Nephron (organoid): Measurements from ENCODE around the gene ATP13A1.

Experiments used
- H3K27ac Mint-ChIP-seq, 3 experiments: 2 replicates each; pipeline ENCODE4 v1.8.0; 2020; ENCODE audit warnings: mixed read lengths in 3 of 3, mild to moderate bottlenecking in 2 of 3, moderate library complexity in 1 of 3
- H3K27me3 Mint-ChIP-seq: 2 replicates; pipeline ENCODE4 v1.8.0; 2021; ENCODE audit warnings: low read depth, mild to moderate bottlenecking, moderate library complexity, mixed read lengths
- H3K36me3 Mint-ChIP-seq: 2 replicates; pipeline ENCODE4 v1.8.0; 2020; ENCODE audit warnings: low read depth, mixed read lengths
- H3K4me1 Mint-ChIP-seq: 2 replicates; pipeline ENCODE4 v1.8.0; 2020; ENCODE audit warnings: mixed read lengths
- H3K4me3 Mint-ChIP-seq, 3 experiments: 2 replicates each; pipeline ENCODE4 v1.8.0; 2020; ENCODE audit warnings: mild to moderate bottlenecking in 3 of 3, mixed read lengths in 3 of 3, moderate library complexity in 2 of 3
- H3K9me3 Mint-ChIP-seq: 2 replicates; pipeline ENCODE4 v1.8.0; 2020; ENCODE audit warnings: mixed read lengths
- CTCF ChIP-seq, 3 experiments: fragments of 200-600 bp; sonication (generic); IDR thresholded peaks; one replicate each; pipeline ENCODE4 v1.5.0; 2021; ENCODE audit warnings: antibody characterized with exemption in 3 of 3; ENCODE audit not compliant: unreplicated experiment in 3 of 3

ATP13A1 gene

DNA sequence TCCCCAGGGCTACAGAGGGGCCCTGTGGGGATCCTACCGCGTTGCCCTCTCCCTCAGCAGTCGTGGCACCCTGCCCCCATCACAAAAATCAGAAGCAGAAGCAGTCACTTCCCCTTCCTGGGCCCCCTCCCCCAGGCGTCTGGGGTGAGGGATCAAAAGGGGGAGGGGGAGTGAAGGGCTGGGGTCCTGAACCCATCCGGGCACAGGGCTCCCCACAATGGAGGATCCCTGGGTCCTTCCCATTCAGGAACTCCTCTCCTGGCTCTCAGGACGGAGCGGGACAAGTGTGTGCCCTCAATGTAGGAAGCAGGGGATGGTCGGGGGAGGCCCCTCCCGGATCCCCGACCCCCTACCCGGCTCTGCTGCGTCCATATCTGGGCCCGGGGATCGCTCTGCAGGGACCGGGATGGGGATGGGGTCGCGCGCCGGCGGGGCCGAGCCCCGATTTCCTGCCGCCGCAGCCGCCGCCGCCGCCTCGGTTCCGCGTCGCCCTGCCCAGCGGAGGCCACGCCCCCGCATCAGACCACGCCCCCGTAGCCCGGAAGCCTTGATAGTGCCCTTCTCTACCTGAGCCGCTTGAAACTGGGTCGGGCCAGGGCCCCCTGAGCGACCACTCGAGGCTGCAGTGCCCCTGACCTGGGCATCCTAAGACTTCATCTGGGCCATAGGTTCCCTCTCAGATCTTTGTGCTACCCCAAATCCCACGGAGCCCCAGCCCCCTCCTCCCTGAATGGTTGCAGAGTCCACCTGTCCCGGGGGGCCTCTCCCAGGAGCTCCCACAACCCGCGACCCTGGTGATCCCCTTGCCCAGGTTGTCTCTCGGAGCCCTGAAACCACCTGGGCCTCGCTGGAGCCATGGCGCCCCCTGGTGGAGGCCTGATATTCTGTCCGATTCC is 20.1 kb downstream of the ATP13A1 start, which contains the start of gene GMIP:
GMIP (minus strand) TSS at position 500 of the 896 bp plus-strand sequence; CDS start at position 372, 128 bp downstream.
- no peaks in the 10 kb centered on the region for H3K9me3 Mint-ChIP-seq
- peak; percentile 87 to 96 (median 92) for TF ChIP-seq CTCF (IDR thresholded peaks at IDR 0.05; ENCODE audit: unreplicated experiment in 3 of 3)
- peak within 1 kb of the TSS; percentile 93 to 98 (median 95) for H3K4me3 Mint-ChIP-seq
- H3K27me3 Mint-ChIP-seq = peaks cover 7% of the 10 kb centered on the region
- H3K27ac Mint-ChIP-seq = peak within 1 kb of the TSS in 2 of 3 experiments; percentile 57 to 87
- peaks cover 21% of the 10 kb centered on the region for H3K36me3 Mint-ChIP-seq
- H3K4me1 Mint-ChIP-seq = peaks cover 9% of the 10 kb centered on the region

GRCh38 chr19:19642506-19643157 is 20.8 kb downstream of the ATP13A1 start:
- Mint-ChIP-seq H3K9me3 (no peaks in the 10 kb centered on the region), H3K4me3 (peak overlapping the region; percentile 93 to 98 (median 95)), H3K36me3 (peaks cover 17% of the 10 kb centered on the region), H3K27me3 (peaks cover 7% of the 10 kb centered on the region), H3K4me1 (peaks cover 9% of the 10 kb centered on the region), H3K27ac (peak overlapping the region in 2 of 3 experiments; percentile 57 to 87)
- TF ChIP-seq CTCF (IDR thresholded peaks at IDR 0.05; ENCODE audit: unreplicated experiment in 3 of 3) = no peak

DNA sequence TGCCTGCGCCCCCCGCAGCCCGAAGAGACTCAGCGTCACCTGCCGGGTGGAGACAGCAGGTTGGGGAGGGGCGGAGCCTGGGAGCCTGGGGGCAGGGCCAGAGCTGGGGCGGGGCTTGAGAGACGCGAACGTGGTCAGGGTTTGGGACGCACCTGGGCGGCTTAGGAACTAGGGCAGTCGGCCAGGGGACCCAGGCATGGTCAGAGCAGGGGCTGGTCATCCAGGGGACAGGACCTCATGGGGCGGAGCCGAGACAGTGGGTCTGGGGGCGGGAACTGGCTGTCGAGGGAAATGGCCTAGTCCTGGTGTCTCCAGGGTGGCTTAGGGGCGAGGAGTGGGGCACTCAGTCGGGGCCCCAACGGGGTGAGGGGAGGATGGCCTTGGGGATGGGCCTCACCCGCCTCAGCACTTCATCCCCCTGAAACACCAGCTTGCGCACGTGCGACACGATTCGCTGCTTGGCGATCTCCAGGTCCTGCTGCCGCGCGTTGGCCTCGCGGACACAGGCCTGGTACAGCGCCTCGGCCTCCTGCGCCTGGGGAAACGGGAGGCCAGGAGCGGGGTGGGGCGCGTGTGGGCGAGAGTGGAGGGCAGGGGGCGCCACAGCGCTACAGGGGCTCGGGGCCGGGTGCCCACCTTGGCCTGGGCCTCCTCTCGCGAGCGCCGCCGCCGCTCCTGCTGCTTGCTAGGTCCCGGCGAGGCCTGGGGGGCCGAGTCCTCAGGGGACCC is 25.8 kb downstream of the ATP13A1 start:
- peaks cover 37% of the 10 kb centered on the region for H3K36me3 Mint-ChIP-seq
- H3K27ac Mint-ChIP-seq = no peak overlapping the region
- H3K4me1 Mint-ChIP-seq = peaks cover 5% of the 10 kb centered on the region
- no peak overlapping the region for H3K4me3 Mint-ChIP-seq
- peaks cover 3% of the 10 kb centered on the region for H3K27me3 Mint-ChIP-seq
- no peak for TF ChIP-seq CTCF (IDR thresholded peaks at IDR 0.05; ENCODE audit: unreplicated experiment in 3 of 3)
- no peaks in the 10 kb centered on the region for H3K9me3 Mint-ChIP-seq

DNA sequence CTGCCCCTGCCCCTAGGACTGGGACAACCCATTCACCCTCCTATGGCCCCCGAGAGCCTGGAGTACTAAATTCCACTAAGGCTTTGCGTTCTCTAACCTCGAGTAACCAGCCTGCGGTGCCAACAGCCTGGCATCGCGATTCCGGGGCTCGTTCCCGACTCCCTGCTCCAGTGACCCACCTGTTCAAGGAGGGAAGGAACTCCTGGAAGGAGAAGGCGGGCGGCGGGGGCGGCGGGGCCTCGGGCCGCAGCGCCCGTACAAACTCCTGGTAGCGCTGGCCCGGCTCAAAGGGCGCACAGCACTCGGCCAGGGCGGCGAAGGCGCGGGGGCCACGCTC is 26.3 kb downstream of the ATP13A1 start:
- Mint-ChIP-seq H3K9me3 (no peaks in the 10 kb centered on the region), H3K4me1 (no peaks in the 10 kb centered on the region), H3K27ac (no peak overlapping the region), H3K27me3 (peaks cover 3% of the 10 kb centered on the region), H3K4me3 (no peak overlapping the region), H3K36me3 (peaks cover 39% of the 10 kb centered on the region)
- no peak for TF ChIP-seq CTCF (IDR thresholded peaks at IDR 0.05; ENCODE audit: unreplicated experiment in 3 of 3)

DNA sequence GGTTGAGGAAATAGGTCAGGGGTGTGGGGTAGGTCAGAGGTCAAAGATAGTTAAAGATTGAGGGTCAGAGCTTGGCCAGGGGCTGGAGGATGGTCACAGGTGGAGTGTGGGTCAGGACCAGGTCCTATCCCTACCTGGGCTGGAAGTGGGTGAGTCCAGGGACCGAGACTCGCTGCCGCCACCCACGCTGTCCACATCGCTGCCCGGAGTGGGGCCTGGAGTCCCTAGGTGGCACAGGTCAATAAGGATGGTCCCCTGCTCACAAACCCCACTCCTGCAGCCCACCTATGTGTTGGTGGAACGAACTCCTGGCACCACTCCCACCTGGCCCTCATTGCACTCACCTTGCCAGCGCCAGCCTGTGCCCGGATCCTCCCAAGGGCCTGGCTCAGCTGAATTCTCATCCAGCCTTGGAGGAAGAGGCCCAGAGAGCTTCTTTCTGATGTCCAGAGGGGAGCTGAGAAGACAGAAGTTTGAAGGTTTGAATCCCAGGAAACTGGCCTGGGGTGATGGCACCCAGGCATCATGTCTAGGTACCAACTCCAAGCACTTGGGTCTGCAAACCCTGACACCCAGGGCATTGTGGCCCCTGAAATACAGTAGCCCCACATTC is 26.8 kb downstream of the ATP13A1 start:
- Mint-ChIP-seq H3K4me1 (no peaks in the 10 kb centered on the region), H3K4me3 (no peak overlapping the region), H3K36me3 (peaks cover 39% of the 10 kb centered on the region), H3K9me3 (no peaks in the 10 kb centered on the region), H3K27me3 (no peaks in the 10 kb centered on the region), H3K27ac (no peak overlapping the region)
- TF ChIP-seq CTCF (IDR thresholded peaks at IDR 0.05; ENCODE audit: unreplicated experiment in 3 of 3) = no peak
